Activated CD4-positive, alpha-beta T cell treated with anti-CD3 and anti-CD28 coated beads, Interleukin-2, amount 50 U/mL, for 24 hours (primary cell): ENCODE results near the gene SYS1.
A peak's percentile ranks its signal among the peaks of the same experiment; 100 is the strongest.

Experiments
- DNase-seq, 2 donors: peaks; one replicate each; pipeline ENCODE4 v3.0.0-alpha.2; 2020; ENCODE audit warnings: low read depth in 1 of 2, low spot score in 1 of 2

SYS1 gene

DNA sequence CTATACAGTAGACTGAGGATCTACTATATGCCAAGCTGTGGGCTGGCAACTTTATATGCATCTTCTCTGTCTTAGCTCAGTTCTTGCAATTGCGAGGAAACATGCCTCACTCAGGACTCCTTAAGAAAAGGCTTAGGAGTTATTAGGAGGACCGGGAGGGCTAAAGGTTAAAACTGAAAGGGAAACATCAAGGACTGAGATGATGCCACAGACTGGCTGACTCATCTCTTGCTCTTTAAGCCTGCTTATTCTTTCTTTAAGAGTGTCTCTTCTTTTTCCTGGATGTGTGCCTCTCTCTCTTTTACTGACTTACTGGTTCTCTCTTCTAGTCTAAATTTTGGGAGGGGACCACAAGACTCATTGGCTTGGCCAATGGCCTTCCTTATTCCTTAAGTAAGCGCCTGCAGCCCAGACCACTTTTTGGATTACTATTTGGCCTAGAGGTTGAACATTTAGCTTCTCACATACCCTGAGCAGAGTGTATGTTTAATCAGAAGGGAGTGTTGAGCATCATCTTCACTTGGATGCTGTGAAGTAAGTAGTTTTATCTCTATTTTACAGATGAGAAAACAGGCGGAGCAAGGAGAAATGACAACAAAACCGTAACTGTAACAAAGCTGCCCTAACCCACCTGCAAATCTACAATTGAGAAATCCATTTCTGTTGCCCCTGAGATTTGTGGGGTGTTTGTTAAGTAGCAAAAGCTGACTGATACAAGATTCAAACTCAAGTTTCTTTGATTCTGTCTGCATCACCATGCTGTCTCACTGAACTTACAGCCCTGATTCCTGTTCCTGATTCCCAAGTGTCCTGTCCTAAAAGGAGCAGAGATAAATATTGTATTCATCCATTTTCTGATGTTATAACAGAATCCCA lies 7.5 kb upstream of the SYS1 start:
- no peak for DNase-seq

DNA sequence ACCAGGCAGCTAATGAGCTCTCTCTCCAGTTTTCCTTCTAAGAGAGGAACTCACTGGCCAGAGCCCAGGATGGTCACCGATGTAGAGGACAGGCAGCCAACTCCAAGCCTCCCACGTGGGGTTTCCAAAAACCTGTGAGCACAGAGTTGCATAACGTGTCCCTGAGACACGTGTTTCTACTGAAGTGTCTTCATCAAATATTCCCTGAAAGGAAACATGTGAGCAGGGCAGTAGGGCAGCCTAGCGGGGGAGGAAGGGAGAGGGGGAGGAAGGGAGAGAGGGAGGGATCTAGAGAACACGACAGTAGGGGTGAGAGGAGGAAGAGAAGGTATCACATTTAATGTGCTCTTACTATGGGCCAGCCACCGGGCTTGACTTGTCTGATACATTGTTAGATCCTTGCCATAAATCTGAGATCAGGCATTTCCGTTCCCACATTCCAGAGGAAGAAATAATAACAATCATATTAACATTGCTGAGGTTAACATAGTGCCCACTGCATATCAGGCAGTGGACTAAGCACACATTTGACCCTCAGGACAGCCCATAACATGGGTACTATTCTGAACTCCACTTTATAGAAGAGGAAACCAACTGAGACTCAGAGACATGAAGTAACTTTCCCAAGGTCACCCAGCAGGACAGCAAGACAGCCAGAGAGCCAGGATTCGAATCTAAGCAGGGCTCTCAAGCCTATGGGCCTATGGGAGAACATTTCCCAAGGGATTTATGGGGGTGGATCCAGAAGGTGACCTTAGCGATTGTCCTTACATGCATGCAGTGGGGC lies 4.5 kb upstream of the SYS1 start:
- no peak for DNase-seq

DNA sequence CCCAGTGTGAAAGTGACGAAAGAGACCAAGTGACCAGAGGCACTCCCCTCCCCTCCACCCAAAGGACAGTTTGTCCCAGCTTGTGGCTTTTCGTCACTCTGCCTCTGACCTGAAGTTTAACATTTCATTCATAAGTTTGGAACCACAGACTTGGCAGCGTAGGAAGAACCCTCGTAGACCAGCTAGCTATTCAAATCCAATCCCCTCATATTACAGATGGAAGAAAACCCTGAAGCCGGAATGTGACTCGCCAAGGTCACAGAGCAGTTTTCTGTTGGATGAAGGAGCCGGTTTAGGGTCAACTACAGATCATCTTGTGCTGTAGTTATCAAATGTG lies 3.9 kb upstream of the SYS1 start:
- no peak for DNase-seq

DNA sequence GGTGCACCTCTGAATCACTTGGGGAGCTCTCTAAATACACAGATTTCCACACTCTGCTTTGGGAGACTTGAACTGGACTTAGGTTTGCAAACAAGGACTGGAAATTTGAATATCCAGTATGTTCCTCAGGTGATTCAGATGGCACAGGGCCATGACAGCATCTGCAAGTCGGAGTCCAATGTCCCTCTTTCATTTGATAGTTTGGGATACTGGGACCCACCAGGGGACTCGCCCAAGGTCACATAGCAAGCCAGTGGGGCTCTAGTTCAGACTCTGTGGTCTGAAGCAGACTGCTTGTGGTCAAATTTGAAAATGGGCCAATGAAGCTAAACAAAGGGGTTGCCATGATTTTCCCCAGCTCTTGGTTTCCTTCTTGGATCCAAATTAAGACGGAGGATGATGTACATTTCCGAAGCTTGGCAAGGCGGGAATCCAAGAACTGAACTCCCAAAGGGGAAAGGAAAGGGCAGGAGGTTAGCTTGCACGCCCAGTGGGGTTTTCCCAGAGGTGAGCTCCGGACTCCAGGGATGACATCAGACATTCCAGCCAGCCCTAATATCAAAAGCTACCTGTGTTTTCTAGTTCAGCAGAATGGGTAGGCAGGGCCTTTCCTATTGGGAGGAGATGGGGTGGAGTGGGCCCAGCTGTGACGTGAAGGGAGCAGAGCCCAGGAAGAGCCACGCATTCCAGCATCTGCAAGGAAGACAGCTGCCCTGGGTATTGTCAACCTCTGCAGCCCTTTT lies 3.4 kb upstream of the SYS1 start:
- DNase-seq = no peak

DNA sequence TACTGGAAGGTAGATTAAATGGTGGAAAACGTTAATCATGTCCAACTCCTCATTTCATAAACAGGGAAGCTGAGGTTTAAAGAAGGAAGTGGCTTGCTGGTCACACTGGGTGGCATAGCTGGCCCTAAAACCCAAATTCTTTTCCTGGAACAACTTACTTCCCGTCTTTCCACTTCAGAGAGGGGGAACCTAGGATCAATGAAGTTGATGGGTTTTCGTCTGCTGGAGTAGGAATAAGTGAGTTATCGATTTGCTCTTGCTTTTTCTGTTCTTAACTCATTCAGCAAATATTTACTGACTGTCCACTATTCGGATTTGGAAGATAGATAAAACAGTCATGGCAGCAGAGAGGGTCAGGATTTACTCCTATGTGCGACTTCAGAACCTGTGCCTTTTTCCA lies 1.2 kb upstream of the SYS1 start:
- DNase-seq = no peak

DNA sequence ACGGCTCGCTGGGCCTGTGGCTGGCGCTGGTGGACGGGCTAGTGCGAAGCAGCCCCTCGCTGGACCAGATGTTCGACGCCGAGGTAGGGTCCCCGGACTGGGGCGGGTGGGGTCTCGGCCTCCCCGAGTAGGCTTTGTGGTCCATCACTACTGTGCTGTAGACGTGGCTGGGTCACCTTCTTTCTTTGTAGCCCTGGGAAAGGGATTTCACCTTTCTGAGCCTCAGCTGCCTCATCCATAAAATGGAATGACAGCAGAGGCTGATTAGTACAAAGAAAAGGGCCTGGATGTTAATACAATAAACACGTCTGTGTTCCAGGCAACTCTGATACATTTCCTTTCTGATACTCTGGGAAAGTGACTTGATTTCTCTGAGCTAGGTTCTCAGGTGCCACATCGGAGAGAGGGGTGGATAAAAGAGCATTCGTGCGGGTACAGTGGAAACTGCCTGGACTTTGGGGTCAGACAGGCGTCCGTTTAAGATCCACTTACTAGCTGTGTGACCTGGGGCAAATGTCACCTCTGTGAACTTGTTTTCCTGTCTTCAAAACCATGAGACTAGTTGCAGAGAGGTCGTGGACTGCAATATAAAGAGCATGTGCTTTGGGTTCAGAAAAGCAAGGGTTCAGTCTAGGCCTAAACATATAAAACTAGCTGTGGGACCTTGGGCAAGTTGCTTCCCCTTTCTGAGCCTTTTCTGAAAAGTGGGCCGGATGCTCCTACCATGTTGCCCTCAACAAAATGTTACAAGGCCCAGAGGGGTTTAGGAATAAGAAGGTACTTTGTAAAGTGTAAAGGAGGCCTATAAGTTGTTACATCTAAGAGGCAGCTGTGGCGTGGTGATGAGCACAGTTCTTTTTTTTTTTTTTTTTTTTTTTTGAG lies 896 bp downstream of the SYS1 start:
- no peak for DNase-seq

DNA sequence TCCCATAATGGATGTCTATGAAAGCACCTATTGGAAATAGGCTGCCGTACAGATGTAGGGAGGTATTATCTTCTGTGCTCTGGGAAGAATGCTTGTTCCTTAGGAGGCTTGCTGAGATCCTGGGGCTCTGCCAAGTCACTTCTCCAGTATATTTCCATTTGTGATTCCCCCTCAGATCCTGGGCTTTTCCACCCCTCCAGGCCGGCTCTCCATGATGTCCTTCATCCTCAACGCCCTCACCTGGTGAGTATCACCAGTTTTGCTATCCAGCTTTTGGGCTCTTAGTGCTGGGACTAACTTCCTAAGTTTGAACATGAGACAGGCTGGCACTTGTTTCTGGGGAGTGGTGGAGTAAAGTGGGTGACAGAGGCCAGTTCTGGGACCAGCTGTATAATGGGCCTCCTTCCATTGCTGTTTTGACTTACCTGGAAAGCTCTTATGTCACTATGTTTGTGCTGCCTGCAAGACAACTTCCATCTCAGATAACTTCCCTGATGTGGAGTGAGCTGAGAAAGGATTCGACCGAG lies 2.6 kb downstream of the SYS1 start:
- no peak for DNase-seq

DNA sequence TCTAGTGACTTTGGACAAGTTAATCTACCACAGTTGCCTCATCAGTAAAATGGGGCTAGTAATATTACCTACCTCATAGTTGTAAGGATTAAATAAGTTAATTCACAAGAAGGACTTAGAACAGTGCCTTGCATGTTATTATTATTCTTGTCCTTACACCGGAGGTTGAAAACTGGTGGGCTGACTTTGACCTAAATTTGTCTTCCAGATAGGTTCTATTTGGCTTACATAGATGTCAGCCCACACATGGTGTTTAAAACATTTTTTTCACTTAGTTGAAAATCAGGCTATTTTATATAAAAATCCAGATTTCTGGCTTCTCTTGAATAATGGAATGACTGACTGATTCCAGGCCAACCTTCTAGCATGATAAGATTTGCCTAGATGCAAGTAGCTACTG lies 3.2 kb downstream of the SYS1 start:
- DNase-seq = no peak

DNA sequence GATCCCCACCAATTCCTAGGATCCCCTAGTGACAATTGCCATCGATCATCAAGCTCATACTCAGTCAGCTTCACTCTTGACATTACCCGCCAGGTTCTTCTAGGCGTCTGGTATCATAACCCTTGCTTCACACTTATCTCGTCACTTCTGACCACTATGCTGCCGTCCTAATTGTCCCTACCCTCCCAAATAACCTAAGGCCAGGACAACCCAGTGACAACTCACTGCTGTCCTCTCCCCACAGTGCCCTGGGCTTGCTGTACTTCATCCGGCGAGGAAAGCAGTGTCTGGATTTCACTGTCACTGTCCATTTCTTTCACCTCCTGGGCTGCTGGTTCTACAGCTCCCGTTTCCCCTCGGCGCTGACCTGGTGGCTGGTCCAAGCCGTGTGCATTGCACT lies 3.7 kb downstream of the SYS1 start:
- no peak for DNase-seq

DNA sequence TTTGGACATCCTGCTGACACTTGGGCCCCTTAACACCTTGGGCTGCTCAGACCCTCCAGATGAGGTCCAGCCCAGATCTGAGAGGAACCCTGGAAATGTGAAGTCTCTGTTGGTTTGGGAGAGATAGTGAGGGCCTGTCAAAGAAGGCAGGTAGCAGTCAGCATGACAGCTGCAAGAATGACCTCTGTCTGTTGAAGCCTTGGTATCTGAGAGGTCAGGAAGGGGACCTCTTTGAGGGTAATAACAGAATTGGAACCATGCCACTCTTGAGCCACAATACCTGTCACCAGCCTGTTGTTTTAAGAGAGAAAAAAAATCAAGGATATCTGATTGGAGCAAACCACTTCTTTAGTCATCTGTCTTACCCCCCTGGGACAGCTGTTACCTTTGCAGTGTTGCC lies 4.2 kb downstream of the SYS1 start:
- no peak for DNase-seq

DNA sequence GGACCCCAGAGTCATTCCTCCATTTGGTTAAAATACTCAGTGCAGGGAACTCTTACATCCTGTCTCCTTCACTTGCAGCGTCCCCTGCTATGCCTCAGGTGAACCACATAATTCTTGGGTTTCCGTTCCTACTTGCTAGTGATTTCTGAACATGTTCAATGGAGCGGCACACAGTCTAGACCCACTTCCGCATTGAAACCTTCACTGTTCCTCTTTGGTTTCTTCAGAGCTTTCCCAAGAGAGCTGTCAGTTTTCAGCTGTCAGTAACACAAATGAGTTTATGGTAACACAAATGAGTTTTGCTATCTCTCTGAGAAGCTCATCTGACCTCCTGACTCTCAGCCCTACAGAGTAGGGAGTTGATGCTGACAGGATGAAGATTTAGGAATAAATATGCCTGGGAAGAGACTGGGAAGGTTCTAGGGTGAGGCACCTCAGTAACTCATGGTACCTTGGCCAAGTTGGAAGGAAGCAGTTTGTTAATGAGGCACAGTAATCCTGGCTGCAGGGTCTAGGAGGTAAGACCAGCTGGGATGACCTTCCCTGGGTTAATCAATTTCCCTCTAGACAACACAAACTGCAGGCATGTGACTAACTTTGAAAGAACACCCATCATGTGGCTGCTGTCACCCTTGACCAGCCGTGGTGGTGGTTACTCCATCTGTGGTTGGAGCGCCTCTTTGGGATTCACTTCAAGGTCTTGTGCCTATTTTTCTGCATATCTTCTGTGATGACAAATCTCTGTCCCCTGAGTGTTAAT lies 5.4 kb downstream of the SYS1 start:
- DNase-seq = no peak

DNA sequence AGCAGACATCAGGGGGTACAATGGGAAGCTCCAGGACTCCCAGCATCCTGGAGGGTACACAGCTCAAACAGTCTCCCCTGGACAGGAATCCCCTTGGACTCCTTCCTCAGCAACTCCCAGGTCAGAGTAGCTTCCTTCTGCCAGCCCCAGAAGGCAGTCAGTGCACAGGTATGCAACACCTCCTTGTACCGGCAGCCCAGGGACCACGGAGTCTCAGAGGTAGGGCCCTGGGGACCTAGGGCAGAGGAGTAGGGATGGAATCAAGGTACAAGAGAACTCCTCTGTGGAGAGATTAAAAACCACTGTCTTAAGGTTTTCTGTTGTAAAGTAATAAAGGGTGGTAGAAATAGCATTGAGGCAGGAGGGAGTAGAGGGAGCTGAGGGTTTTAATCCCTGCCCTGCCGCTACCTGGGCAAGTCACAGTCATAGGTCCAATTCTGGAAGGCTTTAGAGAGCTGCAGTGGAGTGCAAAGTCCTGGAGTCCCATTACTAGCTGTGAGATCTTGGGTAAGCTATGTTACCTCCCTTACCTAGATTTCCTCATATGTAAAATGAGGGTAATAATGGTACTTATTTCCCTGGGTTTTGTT lies 7.7 kb downstream of the SYS1 start:
- no peak for DNase-seq

DNA sequence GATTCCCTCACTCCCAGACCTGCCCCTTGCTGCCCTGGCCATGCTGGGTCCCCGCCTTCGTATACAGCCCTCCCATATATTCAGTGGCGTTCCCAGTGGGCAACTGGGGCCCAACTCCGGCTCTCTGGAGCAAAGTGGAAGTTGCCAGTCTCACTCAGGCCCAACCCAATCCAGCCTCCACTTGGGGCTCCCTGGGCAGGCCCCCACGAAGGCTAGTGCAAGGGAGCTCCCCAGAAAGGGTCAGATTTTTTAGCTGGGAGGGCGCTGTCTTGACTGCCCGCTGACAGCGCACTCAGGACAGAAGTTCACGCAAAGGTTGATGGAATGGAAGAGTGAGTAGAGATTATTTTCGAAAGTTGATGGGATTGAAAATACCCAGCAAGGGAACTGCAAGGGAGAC lies 9.3 kb downstream of the SYS1 start:
- DNase-seq = no peak

DNA sequence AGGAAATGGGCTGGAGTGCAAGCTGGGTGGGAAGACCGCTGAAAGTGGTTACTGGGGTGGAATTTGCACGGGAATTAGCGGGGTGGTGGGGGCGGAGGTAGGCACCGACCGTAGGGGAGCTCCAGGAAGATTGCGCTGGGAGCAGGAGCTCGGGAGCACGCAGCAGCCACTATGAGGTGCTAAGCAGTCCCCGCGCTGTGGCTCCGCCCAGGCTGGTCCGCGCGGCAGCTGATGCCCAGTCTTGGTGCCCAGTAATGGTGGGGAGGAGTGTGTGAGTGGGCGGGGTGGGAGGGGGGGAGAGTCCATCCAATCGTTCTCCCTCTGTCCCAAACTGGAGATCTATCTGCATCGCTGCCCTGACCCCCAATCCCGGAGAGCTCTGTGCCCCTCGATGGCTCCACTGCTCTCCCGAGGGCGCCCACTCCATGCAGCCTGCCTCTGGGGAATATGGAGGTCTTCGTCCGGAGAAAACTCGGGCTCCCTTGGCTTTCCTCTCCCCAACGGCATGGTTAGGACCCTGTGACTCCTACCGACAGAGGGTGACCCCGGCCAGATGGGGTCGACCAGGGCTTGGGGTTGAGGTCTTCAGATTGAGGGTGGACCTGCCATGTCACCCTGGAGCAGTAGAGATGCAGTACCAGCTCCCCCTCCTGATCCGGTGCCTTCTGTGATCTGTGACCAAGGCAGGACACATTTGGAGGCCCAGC lies 9.8 kb downstream of the SYS1 start:
- no peak for DNase-seq

DNA sequence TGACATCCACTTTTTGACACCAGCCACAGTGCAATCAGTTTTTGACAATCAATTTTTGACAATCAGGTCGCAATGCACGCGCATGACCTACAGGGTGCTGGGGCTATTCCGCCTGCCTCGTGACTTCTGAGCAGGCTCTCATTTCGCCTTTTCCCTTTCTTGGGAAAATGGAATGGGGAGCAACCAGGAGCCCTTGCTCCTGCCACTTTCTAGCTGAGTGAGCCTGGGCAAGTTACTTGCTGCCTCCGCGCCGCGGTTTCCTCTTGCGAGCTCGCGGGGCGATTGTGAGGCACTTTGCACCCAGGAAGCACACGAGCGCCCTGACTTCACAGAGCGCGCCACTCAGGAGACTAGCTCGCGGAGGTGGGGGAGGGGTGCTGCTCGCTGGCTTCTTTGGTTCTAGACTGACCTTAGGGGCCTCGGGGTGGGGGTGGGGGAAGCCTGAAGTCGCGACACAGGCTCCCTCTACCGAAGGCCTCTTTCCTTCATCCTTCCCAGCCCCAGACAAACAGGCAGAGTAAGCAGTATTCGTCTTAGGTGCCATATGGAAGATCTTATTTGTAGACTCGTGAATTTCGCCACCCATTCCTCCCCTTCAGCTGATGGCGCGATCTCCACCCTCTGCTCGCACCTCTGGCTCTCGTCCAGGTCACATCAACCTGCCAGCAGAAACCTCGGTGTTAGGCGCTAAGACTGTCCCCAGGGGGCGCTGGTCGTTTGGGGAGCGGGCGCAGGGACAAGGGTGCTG lies 10.6 kb downstream of the SYS1 start:
- DNase-seq = peak; percentile 82 to 91

DNA sequence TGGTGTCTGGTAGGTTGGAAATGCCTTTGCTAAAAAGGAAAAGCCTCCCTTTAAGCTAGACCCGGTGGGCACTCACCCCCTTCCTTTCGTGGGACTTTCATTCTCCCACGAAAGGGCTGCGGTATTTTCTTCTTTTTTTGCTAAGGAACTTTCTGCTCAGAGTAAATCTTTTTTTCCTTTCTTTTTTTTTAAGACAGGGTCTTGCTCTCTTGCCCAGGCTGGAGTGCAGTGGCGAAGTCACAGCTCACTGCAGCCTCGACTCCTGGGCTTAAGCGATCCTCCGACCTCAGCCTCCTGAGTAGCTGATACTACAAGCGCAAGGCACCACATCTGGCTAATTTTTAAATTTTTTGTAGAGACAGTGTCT lies 11.1 kb downstream of the SYS1 start:
- no peak for DNase-seq

DNA sequence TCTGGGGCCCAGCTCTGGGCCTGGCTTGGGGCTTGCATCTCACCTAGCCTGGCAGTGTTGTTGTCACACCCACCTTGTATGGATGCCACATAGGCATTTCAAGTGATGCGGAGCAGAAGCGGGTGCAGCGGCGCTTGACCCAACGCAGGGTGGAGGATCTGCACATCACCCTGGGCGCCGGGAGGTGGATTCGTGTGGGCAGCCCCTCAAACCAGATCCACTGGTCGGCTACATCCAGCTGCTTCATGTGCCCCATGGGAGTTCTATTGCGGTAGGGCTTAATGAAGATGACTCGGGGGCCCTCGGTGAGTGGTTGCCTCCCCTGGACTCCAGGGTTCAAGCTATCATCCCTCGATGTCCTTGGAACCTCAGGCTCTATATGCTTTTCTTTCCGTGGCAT lies 12.0 kb downstream of the SYS1 start:
- DNase-seq = no peak

DNA sequence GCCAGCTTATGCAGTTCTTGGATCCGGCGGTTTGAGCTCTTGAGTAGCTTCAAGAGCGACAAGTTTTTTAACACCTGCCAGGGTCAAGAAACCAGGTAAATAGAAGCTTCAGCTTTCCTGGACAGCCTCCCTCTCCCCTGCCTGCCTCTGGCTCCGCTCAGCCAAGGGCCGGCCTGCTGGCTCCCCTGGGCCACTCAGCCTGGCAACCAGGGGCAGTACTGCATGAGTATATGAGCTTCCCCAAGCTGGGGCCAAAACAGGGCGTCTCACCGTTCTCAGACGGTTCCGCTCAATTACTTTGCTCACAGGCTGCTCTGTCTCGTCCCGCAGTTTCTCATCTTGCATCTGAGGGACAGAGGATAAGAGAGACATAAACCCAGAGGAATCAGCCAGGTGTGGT lies 14.3 kb downstream of the SYS1 start:
- DNase-seq = no peak
